ENCODE measurements around the gene LOC101059915.

Gene LOC101059915

GRCh38 chrX:71667328-71668247 lies at the start of gene LOC101059915:
TSS of gene LOC101059915 (plus strand) at chrX:71667546.
- peak; percentile 96 for DNase-seq

GRCh38 chrX:71617742-71618141 lies 49.6 kb upstream of the LOC101059915 start:
- no peak for DNase-seq

GRCh38 chrX:71618303-71618721 lies 49.0 kb upstream of the LOC101059915 start, which contains the start of gene CXCR3:
TSS of gene CXCR3 (minus strand) at chrX:71618511. CDS start at chrX:71618449, 62 bp downstream.
- DNase-seq = no peak

GRCh38 chrX:71618787-71619186 lies 48.6 kb upstream of the LOC101059915 start:
- no peak for DNase-seq

- no peak for DNase-seq
Measured at GRCh38 chrX:71619193-71619592, 48.2 kb upstream of the LOC101059915 start.

GRCh38 chrX:71619986-71620385 lies 47.4 kb upstream of the LOC101059915 start:
- DNase-seq = no peak

- DNase-seq = peak; percentile 21
Measured at GRCh38 chrX:71621603-71622002, 45.7 kb upstream of the LOC101059915 start.

GRCh38 chrX:71622032-71622575 lies 45.2 kb upstream of the LOC101059915 start:
- DNase-seq = no peak

- peak; percentile 92 for DNase-seq
Measured at GRCh38 chrX:71622576-71623450, 44.5 kb upstream of the LOC101059915 start.

GRCh38 chrX:71623714-71624113 lies 43.6 kb upstream of the LOC101059915 start:
- DNase-seq = no peak

- DNase-seq = no peak
Measured at GRCh38 chrX:71625471-71625870, 41.9 kb upstream of the LOC101059915 start.

- no peak for DNase-seq
Measured at GRCh38 chrX:71626576-71626975, 40.8 kb upstream of the LOC101059915 start.

- no peak for DNase-seq
Measured at GRCh38 chrX:71627588-71628404, 39.5 kb upstream of the LOC101059915 start.

GRCh38 chrX:71629467-71629866 lies 37.9 kb upstream of the LOC101059915 start:
- no peak for DNase-seq

- peak; percentile 47 for DNase-seq
Measured at GRCh38 chrX:71632923-71633657, 34.3 kb upstream of the LOC101059915 start.

GRCh38 chrX:71634366-71634765 lies 33.0 kb upstream of the LOC101059915 start:
- DNase-seq = no peak

GRCh38 chrX:71636438-71637252 lies 30.7 kb upstream of the LOC101059915 start:
- DNase-seq = peak; percentile 86

- peak; percentile 78 for DNase-seq
Measured at GRCh38 chrX:71637253-71637618, 30.1 kb upstream of the LOC101059915 start.

- peak; percentile 46 for DNase-seq
Measured at GRCh38 chrX:71637848-71638247, 29.5 kb upstream of the LOC101059915 start.

- no peak for DNase-seq
Measured at GRCh38 chrX:71638409-71638808, 28.9 kb upstream of the LOC101059915 start.

GRCh38 chrX:71640002-71640401 lies 27.3 kb upstream of the LOC101059915 start:
- no peak for DNase-seq

Measured in DMS53 (cell line).